Thyroid gland (tissue), 4 donors: ENCODE data around the gene UBE2E3.

Experiments used
- CTCF ChIP-seq, 6 experiments: fragments of 200-600 bp in 3 of 6; fragments of 450-650 bp in 3 of 6; sonication (generic) in 3 of 6; IDR thresholded peaks; one replicate each; pipeline ENCODE4 v1.5.1; 2016 to 2019; ENCODE audit warnings: antibody characterized with exemption in 6 of 6, mild to moderate bottlenecking in 2 of 6, inconsistent platforms in 1 of 6, moderate library complexity in 1 of 6
- POLR2A ChIP-seq, 2 donors: fragments of 450-650 bp; IDR thresholded peaks; one replicate each; pipeline ENCODE4 v1.6.1; 2017; ENCODE audit warnings: antibody characterized with exemption in 2 of 2, mild to moderate bottlenecking in 2 of 2, moderate library complexity in 1 of 2

- TF ChIP-seq POLR2A (IDR thresholded peaks at IDR 0.05) (no peak), CTCF (IDR thresholded peaks at IDR 0.05) (no peak)
Observed at GRCh38 chr2:180959787-180960186, 20.6 kb upstream of the UBE2E3 start.
